Measurements from ENCODE around the gene POLR2A.

- TF ChIP-seq NBN (conservative IDR thresholded peaks at IDR 0.05) (no peak), MXI1 (IDR thresholded peaks at IDR 0.05; ENCODE audit: borderline replicate concordance, low read depth, low read length) (no peak)
These were observed 7.4 kb downstream of the POLR2A start for GRCh38 chr17:7491583-7491982.

All from HepG2 (cell line).